ENCODE data around the gene ATG5.
A peak's percentile ranks its signal among the peaks of the same experiment; 100 is the strongest.

ATG5 gene

GRCh38 chr6:106318061-106318460 lies 7.5 kb downstream of the ATG5 start:
- H3K36me3 ChIP-seq (ENCODE audit: control insufficient read depth in 2 of 2, insufficient read depth in 1 of 2, low read length in 2 of 2), result peaks cover 10 to 20% of the 10 kb centered on the region in 2 experiments
- peaks cover 32% of the 10 kb centered on the region for H3K4me1 ChIP-seq (ENCODE audit: control insufficient read depth, insufficient read depth, low read length)
- POLR2A ChIA-PET, result interaction anchor here (1.8 kb wide), 1 partner anchor 8 kb away, joined by 5 read pairs; the partner anchor contains the start of gene ATG5
- H3K9me3 ChIP-seq (ENCODE audit: control insufficient read depth, insufficient read depth, low read depth, low read length), result no peaks in the 10 kb centered on the region
- CTCF ChIA-PET, result interaction anchor here (0.7 to 1.4 kb wide), 5 partner anchors 10 to 1230 kb away, joined by 3 to 6 read pairs (median 4); no protein-coding TSS in a partner anchor
- H3K4me3 ChIP-seq (ENCODE audit: low read depth, low read length), result no peak overlapping the region
- TF ChIP-seq ZNF777 (tag by site-specific recombination; IDR thresholded peaks at IDR 0.05; ENCODE audit: borderline replicate concordance) (no peak), ZNF366 (tag by site-specific recombination; conservative IDR thresholded peaks at IDR 0.05) (peak; percentile 42; the same call in 1 of the 2 replicates)
- H3K27ac ChIP-seq (ENCODE audit: extremely low read depth, low read depth, low read length), result no peak overlapping the region

GRCh38 chr6:106316375-106316766 lies 9.2 kb downstream of the ATG5 start:
- Histone ChIP-seq H3K4me3 (ENCODE audit: low read depth, low read length) (no peak overlapping the region), H3K9me3 (ENCODE audit: control insufficient read depth, insufficient read depth, low read depth, low read length) (no peaks in the 10 kb centered on the region), H3K27ac (ENCODE audit: extremely low read depth, low read depth, low read length) (no peak overlapping the region), H3K4me1 (ENCODE audit: control insufficient read depth, insufficient read depth, low read length) (peaks cover 38% of the 10 kb centered on the region), H3K36me3 (ENCODE audit: control insufficient read depth in 2 of 2, insufficient read depth in 1 of 2, low read length in 2 of 2) (peaks cover 10 to 21% of the 10 kb centered on the region in 2 experiments)
- no peak for TF ChIP-seq ZNF677 (tag by site-specific recombination; IDR thresholded peaks at IDR 0.05)
- TF ChIP-seq, protein P1, sequence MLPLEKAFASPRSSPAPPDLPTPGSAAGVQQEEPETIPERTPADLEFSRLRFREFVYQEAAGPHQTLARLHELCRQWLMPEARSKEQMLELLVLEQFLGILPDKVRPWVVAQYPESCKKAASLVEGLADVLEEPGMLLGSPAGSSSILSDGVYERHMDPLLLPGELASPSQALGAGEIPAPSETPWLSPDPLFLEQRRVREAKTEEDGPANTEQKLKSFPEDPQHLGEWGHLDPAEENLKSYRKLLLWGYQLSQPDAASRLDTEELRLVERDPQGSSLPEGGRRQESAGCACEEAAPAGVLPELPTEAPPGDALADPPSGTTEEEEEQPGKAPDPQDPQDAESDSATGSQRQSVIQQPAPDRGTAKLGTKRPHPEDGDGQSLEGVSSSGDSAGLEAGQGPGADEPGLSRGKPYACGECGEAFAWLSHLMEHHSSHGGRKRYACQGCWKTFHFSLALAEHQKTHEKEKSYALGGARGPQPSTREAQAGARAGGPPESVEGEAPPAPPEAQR (tag by site-specific recombination; IDR thresholded peaks at IDR 0.05), result no peak
- no peak for TF ChIP-seq ZNF248 (tag by site-specific recombination; IDR thresholded peaks at IDR 0.05)
- no peak for TF ChIP-seq ZNF223 (tag by site-specific recombination; IDR thresholded peaks at IDR 0.05)
- TF ChIP-seq ZNF510 (tag by site-specific recombination; IDR thresholded peaks at IDR 0.05; ENCODE audit: insufficient replicate concordance), result no peak
- TF ChIP-seq ZNF624 (tag by site-specific recombination; IDR thresholded peaks at IDR 0.05), result no peak
- peak; percentile 13; the same call in 1 of the 2 replicates for TF ChIP-seq PRDM1 (tag by site-specific recombination; IDR thresholded peaks at IDR 0.05)
- TF ChIP-seq GLIS2 (tag by site-specific recombination; IDR thresholded peaks at IDR 0.05), result no peak
- TF ChIP-seq ZNF214 (tag by site-specific recombination; IDR thresholded peaks at IDR 0.05; ENCODE audit: borderline replicate concordance), result no peak
- ChIA-PET POLR2A (interaction anchor here (1.8 to 1.9 kb wide), 2 partner anchors 9 kb away, joined by 5 to 8 read pairs; partner anchors contain the start of gene ATG5), CTCF (no interaction called here)

DNA sequence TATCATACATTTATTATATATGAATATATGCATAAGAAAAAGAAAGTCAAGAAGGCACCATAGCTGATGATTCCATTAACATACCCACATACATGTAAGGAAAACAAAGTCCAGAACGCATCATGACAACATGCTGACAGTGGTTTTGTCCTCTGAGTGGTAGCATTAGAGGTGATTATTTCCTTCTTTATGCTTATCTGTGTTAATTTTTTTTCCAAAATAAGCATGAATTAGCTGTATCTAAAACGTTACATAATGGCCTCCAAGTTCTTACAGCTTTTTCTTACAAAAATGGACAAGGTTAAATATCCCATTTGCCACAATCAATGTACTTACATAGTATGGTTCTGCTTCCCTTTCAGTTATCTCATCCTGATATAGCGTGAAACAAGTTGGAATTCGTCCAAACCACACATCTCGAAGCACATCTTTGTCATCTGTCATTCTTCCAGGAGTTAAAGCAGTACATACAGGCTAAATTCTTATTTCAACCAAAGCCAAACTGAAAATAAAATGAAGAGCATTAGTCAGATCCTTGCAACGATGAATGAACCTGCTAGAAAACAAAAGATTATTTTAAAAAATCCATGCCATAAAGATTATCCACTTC lies 9.7 kb downstream of the ATG5 start:
- POLR2A ChIA-PET, result interaction anchor here (1.9 kb wide), 1 partner anchor 10 kb away, joined by 8 read pairs; the partner anchor contains the start of gene ATG5
- H3K27ac ChIP-seq (ENCODE audit: extremely low read depth, low read depth, low read length), result no peak overlapping the region
- CTCF ChIA-PET, result interaction anchor here (0.6 to 1.0 kb wide), 4 partner anchors 15 to 1532 kb away, joined by 3 read pairs; no protein-coding TSS in a partner anchor
- peak; percentile 99 for TF ChIP-seq MEIS1 (CRISPR knock-in tag; IDR thresholded peaks at IDR 0.05; ENCODE audit: borderline replicate concordance)
- no peak for TF ChIP-seq ZBTB26 (tag by site-specific recombination; optimal IDR thresholded peaks at IDR 0.05)
- no peak for TF ChIP-seq FEZF1 (tag by site-specific recombination; IDR thresholded peaks at IDR 0.05)
- TF ChIP-seq PRDM1 (tag by site-specific recombination; IDR thresholded peaks at IDR 0.05), result no peak
- no peak for TF ChIP-seq BCL11B (tag by site-specific recombination; IDR thresholded peaks at IDR 0.05; ENCODE audit: low read depth)
- peak; percentile 45; the same call in 1 of the 2 replicates for TF ChIP-seq TRIM28 (IDR thresholded peaks at IDR 0.05; ENCODE audit: borderline replicate concordance, low read length)
- TF ChIP-seq, protein P2, sequence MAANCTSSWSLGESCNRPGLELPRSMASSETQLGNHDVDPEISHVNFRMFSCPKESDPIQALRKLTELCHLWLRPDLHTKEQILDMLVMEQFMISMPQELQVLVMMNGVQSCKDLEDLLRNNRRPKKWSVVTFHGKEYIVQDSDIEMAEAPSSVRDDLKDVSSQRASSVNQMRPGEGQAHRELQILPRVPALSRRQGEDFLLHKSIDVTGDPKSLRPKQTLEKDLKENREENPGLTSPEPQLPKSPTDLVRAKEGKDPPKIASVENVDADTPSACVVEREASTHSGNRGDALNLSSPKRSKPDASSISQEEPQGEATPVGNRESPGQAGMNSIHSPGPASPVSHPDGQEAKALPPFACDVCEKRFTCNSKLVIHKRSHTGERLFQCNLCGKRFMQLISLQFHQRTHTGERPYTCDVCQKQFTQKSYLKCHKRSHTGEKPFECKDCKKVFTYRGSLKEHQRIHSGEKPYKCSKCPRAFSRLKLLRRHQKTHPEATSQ (tag by site-specific recombination; IDR thresholded peaks at IDR 0.05), result no peak
- no peak for TF ChIP-seq ZNF658 (tag by site-specific recombination; IDR thresholded peaks at IDR 0.05)
- TF ChIP-seq ZNF24 (tag by site-specific recombination; IDR thresholded peaks at IDR 0.05), result no peak
- no peak for TF ChIP-seq HOXC10 (CRISPR knock-in tag; IDR thresholded peaks at IDR 0.05)
- TF ChIP-seq, protein P3, sequence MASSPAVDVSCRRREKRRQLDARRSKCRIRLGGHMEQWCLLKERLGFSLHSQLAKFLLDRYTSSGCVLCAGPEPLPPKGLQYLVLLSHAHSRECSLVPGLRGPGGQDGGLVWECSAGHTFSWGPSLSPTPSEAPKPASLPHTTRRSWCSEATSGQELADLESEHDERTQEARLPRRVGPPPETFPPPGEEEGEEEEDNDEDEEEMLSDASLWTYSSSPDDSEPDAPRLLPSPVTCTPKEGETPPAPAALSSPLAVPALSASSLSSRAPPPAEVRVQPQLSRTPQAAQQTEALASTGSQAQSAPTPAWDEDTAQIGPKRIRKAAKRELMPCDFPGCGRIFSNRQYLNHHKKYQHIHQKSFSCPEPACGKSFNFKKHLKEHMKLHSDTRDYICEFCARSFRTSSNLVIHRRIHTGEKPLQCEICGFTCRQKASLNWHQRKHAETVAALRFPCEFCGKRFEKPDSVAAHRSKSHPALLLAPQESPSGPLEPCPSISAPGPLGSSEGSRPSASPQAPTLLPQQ (tag by site-specific recombination; IDR thresholded peaks at IDR 0.05), result peak; percentile 62
- TF ChIP-seq OSR2 (tag by site-specific recombination; IDR thresholded peaks at IDR 0.05), result peak; percentile 51
- no peak for TF ChIP-seq ZNF473 (tag by site-specific recombination; IDR thresholded peaks at IDR 0.05)
- TF ChIP-seq, protein P4, sequence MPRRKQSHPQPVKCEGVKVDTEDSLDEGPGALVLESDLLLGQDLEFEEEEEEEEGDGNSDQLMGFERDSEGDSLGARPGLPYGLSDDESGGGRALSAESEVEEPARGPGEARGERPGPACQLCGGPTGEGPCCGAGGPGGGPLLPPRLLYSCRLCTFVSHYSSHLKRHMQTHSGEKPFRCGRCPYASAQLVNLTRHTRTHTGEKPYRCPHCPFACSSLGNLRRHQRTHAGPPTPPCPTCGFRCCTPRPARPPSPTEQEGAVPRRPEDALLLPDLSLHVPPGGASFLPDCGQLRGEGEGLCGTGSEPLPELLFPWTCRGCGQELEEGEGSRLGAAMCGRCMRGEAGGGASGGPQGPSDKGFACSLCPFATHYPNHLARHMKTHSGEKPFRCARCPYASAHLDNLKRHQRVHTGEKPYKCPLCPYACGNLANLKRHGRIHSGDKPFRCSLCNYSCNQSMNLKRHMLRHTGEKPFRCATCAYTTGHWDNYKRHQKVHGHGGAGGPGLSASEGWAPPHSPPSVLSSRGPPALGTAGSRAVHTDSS (tag by site-specific recombination; IDR thresholded peaks at IDR 0.05), result no peak
- no peak for TF ChIP-seq ZNF223 (tag by site-specific recombination; IDR thresholded peaks at IDR 0.05)

More for the DNA sequence above, 9.7 kb downstream of the ATG5 start:
- peaks cover 10 to 21% of the 10 kb centered on the region in 2 experiments for H3K36me3 ChIP-seq (ENCODE audit: control insufficient read depth in 2 of 2, insufficient read depth in 1 of 2, low read length in 2 of 2)
- H3K9me3 ChIP-seq (ENCODE audit: control insufficient read depth, insufficient read depth, low read depth, low read length), result no peaks in the 10 kb centered on the region
- no peak overlapping the region for H3K4me3 ChIP-seq (ENCODE audit: low read depth, low read length)
- peaks cover 38% of the 10 kb centered on the region for H3K4me1 ChIP-seq (ENCODE audit: control insufficient read depth, insufficient read depth, low read length)

Measured in HEK293 (cell line).